K562 (cell line): ENCODE data around the gene ENKUR. TPM values are rescaled to one million over a fixed set of nuclear protein-coding genes. Genes with fewer than 3 reads are reported as not detected.

Experiments used
- EWSR1 ChIP-seq: fragments of 450-650 bp; IDR thresholded peaks from 2 replicates; pipeline ENCODE4 v1.6.1; 2018; ENCODE audit warnings: borderline replicate concordance, mild to moderate bottlenecking, low read depth, moderate library complexity; ENCODE audit not compliant: partially characterized antibody
- ILK ChIP-seq: fragments of 450-650 bp; IDR thresholded peaks from 2 replicates; pipeline ENCODE4 v1.6.1; 2016; ENCODE audit warnings: missing genetic modification characterization, low read depth, mild to moderate bottlenecking, missing compliant biosample characterization, moderate library complexity, borderline replicate concordance
- KLF13 ChIP-seq: fragments of 450-650 bp; IDR thresholded peaks from 2 replicates; pipeline ENCODE4 v1.6.1; 2016; ENCODE audit warnings: missing genetic modification characterization, low read depth, mild to moderate bottlenecking, missing compliant biosample characterization, moderate library complexity, borderline replicate concordance
- MAFG ChIP-seq: fragments of 450-650 bp; conservative IDR thresholded peaks from 2 replicates; pipeline ENCODE4 v1.6.1; 2016; ENCODE audit warnings: missing genetic modification characterization, missing compliant biosample characterization
- MBD2 ChIP-seq: sonication (generic); IDR thresholded peaks from 2 replicates; pipeline ENCODE4 v1.6.1; 2016; ENCODE audit warnings: low read depth, borderline replicate concordance
- NFYB ChIP-seq: IDR thresholded peaks from 2 replicates; pipeline ENCODE4 v1.6.1; 2011; ENCODE audit warnings: mild to moderate bottlenecking, moderate library complexity; ENCODE audit not compliant: insufficient read length; ENCODE audit errors: extremely low read depth
- RNF219 ChIP-seq: fragments of 250-450 bp; sonication (Bioruptor Pico); IDR thresholded peaks from 2 replicates; pipeline ENCODE4 v1.5.0; 2022; ENCODE audit warnings: mild to moderate bottlenecking
- SMAD4 ChIP-seq: fragments of 250-450 bp; sonication (Bioruptor Pico); conservative IDR thresholded peaks from 2 replicates; pipeline ENCODE4 v1.8.0; 2021; ENCODE audit warnings: inconsistent platforms, mild to moderate bottlenecking, moderate library complexity
- SRSF9 ChIP-seq: fragments of 200-400 bp; formaldehyde crosslinking; IDR thresholded peaks from 2 replicates; pipeline ENCODE4 v1.6.1; 2017; ENCODE audit warnings: low read depth, low read length, borderline replicate concordance
- THAP12 ChIP-seq: fragments of 250-450 bp; sonication (Bioruptor Pico); IDR thresholded peaks from 2 replicates; pipeline ENCODE4 v1.9.0; 2021; ENCODE audit warnings: mild to moderate bottlenecking, inconsistent platforms
- U2AF2 ChIP-seq: fragments of 200-400 bp; formaldehyde crosslinking; optimal IDR thresholded peaks from 2 replicates; pipeline ENCODE3; 2017; ENCODE audit warnings: low read depth, mild to moderate bottlenecking, low read length
- ZBTB17 ChIP-seq: fragments of 450-650 bp; formaldehyde crosslinking; IDR thresholded peaks from 2 replicates; pipeline ENCODE4 v1.4.0; 2020; ENCODE audit warnings: mild to moderate bottlenecking
- ZNF354B ChIP-seq: fragments of 250-450 bp; sonication (Bioruptor Pico); IDR thresholded peaks from 2 replicates; pipeline ENCODE4 v1.4.0; 2020
- ZNF551 ChIP-seq: fragments of 250-450 bp; sonication (Bioruptor Pico); IDR thresholded peaks from 2 replicates; pipeline ENCODE4 v1.5.0; 2021; ENCODE audit warnings: mild to moderate bottlenecking, moderate library complexity
- ZNF717 ChIP-seq: fragments of 250-450 bp; sonication (Bioruptor Pico); IDR thresholded peaks from 2 replicates; pipeline ENCODE4 v1.5.0; 2021
- ZNF780A ChIP-seq: fragments of 250-450 bp; sonication (Bioruptor Pico); IDR thresholded peaks from 2 replicates; pipeline ENCODE4 v1.5.0; 2021; ENCODE audit warnings: mild to moderate bottlenecking
- polyA plus RNA-seq, 8 experiments: library from polyadenylated mRNA; depleted of rRNA in 4 of 8; stranded (reverse) in 5 of 8; unstranded in 3 of 8; fragments of >200 nt; fragmentation: Nextera tagmentation in 2 of 8; fragmentation: Illumina TruSeq in 1 of 8; extraction: Ambion mirVana in 2 of 8; extraction: Trizol in 1 of 8; gene quantifications; 2 replicates each; pipeline versions ENCODE4 v1.2.1 to v1.2.3, GENCODE V29; 2011 to 2014; ENCODE audit warnings: inconsistent platforms in 1 of 8, missing spikeins in 1 of 8
- total RNA-seq, 7 experiments: library from RNA; depleted of rRNA in 6 of 7; stranded (reverse); fragments of >200 nt in 6 of 7; fragmentation: Illumina TruSeq in 2 of 7; extraction: Trizol in 2 of 7; gene quantifications; 2 replicates each; pipeline versions ENCODE4 v1.2.1 to v1.2.3, GENCODE V29; 2011 to 2021; ENCODE audit warnings: low replicate concordance in 1 of 7
- TF ChIP-seq, protein P1 (sequence below), 2 experiments: fragments of 150-350 bp in 1 of 2; IDR thresholded peaks; 2 replicates each; pipeline ENCODE4 v1.6.1; 2012 to 2016; ENCODE audit warnings: low read depth in 2 of 2, low read length in 2 of 2, mild to moderate bottlenecking in 1 of 2, moderate library complexity in 1 of 2
- TF ChIP-seq, protein P2 (sequence below): fragments of 450-650 bp; formaldehyde crosslinking; IDR thresholded peaks from 2 replicates; pipeline ENCODE4 v1.4.0; 2020; ENCODE audit warnings: mild to moderate bottlenecking

ENKUR gene
- total and polyA plus RNA-seq, 9 of the 15 experiments (the other 6 are each of a cell fraction or from before 2014, with no cell fraction given): 0.06 to 0.46 (median 0.20) TPM

DNA sequence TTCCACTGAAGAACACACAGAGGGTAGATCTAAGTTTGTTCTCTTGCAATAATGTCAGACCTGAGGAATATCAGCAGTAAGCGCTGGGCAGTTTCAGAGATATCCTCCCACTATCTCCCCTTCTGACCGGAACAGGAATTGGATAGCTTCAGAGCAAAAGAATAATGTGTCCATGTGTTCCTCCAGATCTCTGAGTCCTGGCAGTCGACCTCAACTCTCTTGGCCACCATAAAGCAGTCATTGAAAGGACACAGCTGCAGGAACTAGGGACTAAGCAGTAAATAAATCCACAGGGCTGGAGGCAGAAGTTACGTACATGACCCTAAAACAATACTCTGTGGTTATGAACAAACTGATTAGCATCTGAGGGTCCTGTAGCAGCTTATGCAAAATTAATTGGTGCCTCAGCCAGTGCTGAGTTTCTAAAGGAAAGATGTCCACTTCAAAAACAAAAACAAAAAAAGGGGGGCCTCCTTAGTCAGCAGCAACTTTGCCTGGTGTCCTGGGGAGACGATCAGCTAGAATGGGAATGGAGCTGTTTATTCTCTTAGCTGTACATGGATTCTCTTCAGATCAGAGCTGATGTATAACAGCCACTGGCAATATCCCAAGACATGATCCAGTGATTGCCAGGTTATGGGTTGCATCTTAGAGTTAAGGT lies 57.1 kb downstream of the ENKUR start (continued):
- TF ChIP-seq RNF219 (CRISPR knock-in tag): no peak
- TF ChIP-seq MBD2: peak; percentile 36; the same call in 1 of the 2 replicates
- no peak for TF ChIP-seq ZNF354B (CRISPR knock-in tag)
- no peak for TF ChIP-seq THAP12 (CRISPR knock-in tag)
- no peak for TF ChIP-seq ILK (tag)
- 0 out of 2 replicates have a peak, but pooled peaks have one; percentile 39 for TF ChIP-seq SMAD4
- no peak for TF ChIP-seq U2AF2
- TF ChIP-seq NFYB: no peak
- TF ChIP-seq ZNF780A (CRISPR knock-in tag): no peak
- TF ChIP-seq, protein P1, sequence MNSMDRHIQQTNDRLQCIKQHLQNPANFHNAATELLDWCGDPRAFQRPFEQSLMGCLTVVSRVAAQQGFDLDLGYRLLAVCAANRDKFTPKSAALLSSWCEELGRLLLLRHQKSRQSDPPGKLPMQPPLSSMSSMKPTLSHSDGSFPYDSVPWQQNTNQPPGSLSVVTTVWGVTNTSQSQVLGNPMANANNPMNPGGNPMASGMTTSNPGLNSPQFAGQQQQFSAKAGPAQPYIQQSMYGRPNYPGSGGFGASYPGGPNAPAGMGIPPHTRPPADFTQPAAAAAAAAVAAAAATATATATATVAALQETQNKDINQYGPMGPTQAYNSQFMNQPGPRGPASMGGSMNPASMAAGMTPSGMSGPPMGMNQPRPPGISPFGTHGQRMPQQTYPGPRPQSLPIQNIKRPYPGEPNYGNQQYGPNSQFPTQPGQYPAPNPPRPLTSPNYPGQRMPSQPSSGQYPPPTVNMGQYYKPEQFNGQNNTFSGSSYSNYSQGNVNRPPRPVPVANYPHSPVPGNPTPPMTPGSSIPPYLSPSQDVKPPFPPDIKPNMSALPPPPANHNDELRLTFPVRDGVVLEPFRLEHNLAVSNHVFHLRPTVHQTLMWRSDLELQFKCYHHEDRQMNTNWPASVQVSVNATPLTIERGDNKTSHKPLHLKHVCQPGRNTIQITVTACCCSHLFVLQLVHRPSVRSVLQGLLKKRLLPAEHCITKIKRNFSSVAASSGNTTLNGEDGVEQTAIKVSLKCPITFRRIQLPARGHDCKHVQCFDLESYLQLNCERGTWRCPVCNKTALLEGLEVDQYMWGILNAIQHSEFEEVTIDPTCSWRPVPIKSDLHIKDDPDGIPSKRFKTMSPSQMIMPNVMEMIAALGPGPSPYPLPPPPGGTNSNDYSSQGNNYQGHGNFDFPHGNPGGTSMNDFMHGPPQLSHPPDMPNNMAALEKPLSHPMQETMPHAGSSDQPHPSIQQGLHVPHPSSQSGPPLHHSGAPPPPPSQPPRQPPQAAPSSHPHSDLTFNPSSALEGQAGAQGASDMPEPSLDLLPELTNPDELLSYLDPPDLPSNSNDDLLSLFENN (IDR thresholded peaks at IDR 0.05; ENCODE audit: low read depth in 2 of 2, low read length in 2 of 2): no peak
- TF ChIP-seq MAFG (tag): no peak
- no peak for TF ChIP-seq EWSR1
- TF ChIP-seq KLF13: no peak
- TF ChIP-seq ZNF551 (CRISPR knock-in tag): no peak
- no peak for TF ChIP-seq SRSF9
- TF ChIP-seq ZBTB17: no peak
- no peak for TF ChIP-seq ZNF717 (CRISPR knock-in tag)
- TF ChIP-seq, protein P2, sequence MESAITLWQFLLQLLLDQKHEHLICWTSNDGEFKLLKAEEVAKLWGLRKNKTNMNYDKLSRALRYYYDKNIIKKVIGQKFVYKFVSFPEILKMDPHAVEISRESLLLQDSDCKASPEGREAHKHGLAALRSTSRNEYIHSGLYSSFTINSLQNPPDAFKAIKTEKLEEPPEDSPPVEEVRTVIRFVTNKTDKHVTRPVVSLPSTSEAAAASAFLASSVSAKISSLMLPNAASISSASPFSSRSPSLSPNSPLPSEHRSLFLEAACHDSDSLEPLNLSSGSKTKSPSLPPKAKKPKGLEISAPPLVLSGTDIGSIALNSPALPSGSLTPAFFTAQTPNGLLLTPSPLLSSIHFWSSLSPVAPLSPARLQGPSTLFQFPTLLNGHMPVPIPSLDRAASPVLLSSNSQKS (CRISPR knock-in tag): no peak
